Neutrophil (primary cell): Measurements from ENCODE around the gene SPECC1L.

ENCODE experiments used
- H3K27ac ChIP-seq: fragments of 200-600 bp; sonication (generic); 2 replicates; pipeline ENCODE4 v1.5.1; 2016; ENCODE audit warnings: mild to moderate bottlenecking, moderate library complexity
- H3K27me3 ChIP-seq: fragments of 200-600 bp; sonication (generic); 2 replicates; pipeline ENCODE4 v1.6.0; 2016; ENCODE audit warnings: mild to moderate bottlenecking
- H3K36me3 ChIP-seq: fragments of 200-600 bp; sonication (generic); 2 replicates; pipeline ENCODE4 v1.5.1; 2017
- H3K4me1 ChIP-seq, 2 experiments: fragments of 200-600 bp in 1 of 2; sonication (generic) in 1 of 2; 1 replicate in 1 of 2; 2 replicates in 1 of 2; pipeline versions ENCODE4 v1.5.1 to v1.6.1; 2013 to 2016; ENCODE audit warnings: low read depth in 1 of 2, low read length in 1 of 2, mild to moderate bottlenecking in 1 of 2, moderate library complexity in 1 of 2; ENCODE audit not compliant: control insufficient read depth in 1 of 2, insufficient read depth in 1 of 2
- H3K4me3 ChIP-seq, 2 experiments: fragments of 200-600 bp in 1 of 2; sonication (generic) in 1 of 2; 1 replicate in 1 of 2; 2 replicates in 1 of 2; pipeline ENCODE4 v1.5.1; 2013 to 2016; ENCODE audit warnings: low read depth in 1 of 2, low read length in 1 of 2, mild to moderate bottlenecking in 1 of 2, moderate library complexity in 1 of 2
- H3K9me3 ChIP-seq: fragments of 200-600 bp; sonication (generic); 2 replicates; pipeline ENCODE4 v1.5.1; 2016
- CTCF ChIP-seq: fragments of 200-600 bp; sonication (generic); IDR thresholded peaks from 2 replicates; pipeline ENCODE4 v1.5.1; 2016; ENCODE audit warnings: antibody characterized with exemption

SPECC1L gene

GRCh38 chr22:24414523-24414922 lies 143.9 kb downstream of the SPECC1L start:
- H3K4me3 ChIP-seq, result no peak overlapping the region
- H3K9me3 ChIP-seq, result no peaks in the 10 kb centered on the region
- H3K27ac ChIP-seq, result no peak overlapping the region
- no peak for TF ChIP-seq CTCF
- peaks cover 0 to 2% of the 10 kb centered on the region in 2 experiments for H3K4me1 ChIP-seq
- peaks cover 65% of the 10 kb centered on the region for H3K36me3 ChIP-seq
- no peaks in the 10 kb centered on the region for H3K27me3 ChIP-seq

GRCh38 chr22:24414984-24415945 lies 144.6 kb downstream of the SPECC1L start:
- Histone ChIP-seq H3K27me3 (no peaks in the 10 kb centered on the region), H3K27ac (no peak overlapping the region), H3K9me3 (no peaks in the 10 kb centered on the region), H3K36me3 (peaks cover 65% of the 10 kb centered on the region), H3K4me3 (no peak overlapping the region), H3K4me1 (peaks cover 0 to 2% of the 10 kb centered on the region in 2 experiments)
- no peak for TF ChIP-seq CTCF

GRCh38 chr22:24416095-24416494 lies 145.5 kb downstream of the SPECC1L start:
- Histone ChIP-seq H3K9me3 (no peaks in the 10 kb centered on the region), H3K4me1 (peaks cover 0 to 2% of the 10 kb centered on the region in 2 experiments), H3K36me3 (peaks cover 65% of the 10 kb centered on the region), H3K27ac (no peak overlapping the region), H3K27me3 (no peaks in the 10 kb centered on the region), H3K4me3 (no peak overlapping the region)
- TF ChIP-seq CTCF, result no peak

- Histone ChIP-seq H3K9me3 (no peaks in the 10 kb centered on the region), H3K27ac (no peak overlapping the region), H3K36me3 (peaks cover 60% of the 10 kb centered on the region), H3K27me3 (no peaks in the 10 kb centered on the region), H3K4me1 (peaks cover 0 to 2% of the 10 kb centered on the region in 2 experiments), H3K4me3 (no peak overlapping the region)
- no peak for TF ChIP-seq CTCF
Measured at GRCh38 chr22:24416611-24417010, 146.0 kb downstream of the SPECC1L start.

- H3K4me3 ChIP-seq, result no peak overlapping the region
- H3K9me3 ChIP-seq, result no peaks in the 10 kb centered on the region
- no peak for TF ChIP-seq CTCF
Measured at GRCh38 chr22:24417200-24417599, 146.6 kb downstream of the SPECC1L start.

More at GRCh38 chr22:24417200-24417599, 146.6 kb downstream of the SPECC1L start:
- peaks cover 0 to 2% of the 10 kb centered on the region in 2 experiments for H3K4me1 ChIP-seq
- H3K36me3 ChIP-seq, result peaks cover 54% of the 10 kb centered on the region
- H3K27me3 ChIP-seq, result no peaks in the 10 kb centered on the region
- H3K27ac ChIP-seq, result no peak overlapping the region
